Activated CD8-positive, alpha-beta T cell treated with anti-CD3 and anti-CD28 coated beads for 36 hours (primary cell): ENCODE results near the gene RGS14. TPM values are rescaled to one million over a fixed set of nuclear protein-coding genes. Genes with fewer than 3 reads are reported as not detected.

Experiments
- ATAC-seq: fragments of 200-7000 bp; cut with Tn5 transposase; one replicate; pipeline ENCODE4 v1.10.0; 2021; ENCODE audit warnings: mild to moderate bottlenecking, moderate library complexity
- CTCF ChIA-PET: fragments of 350-600 bp; sonication (Branson Sonifier 250); formaldehyde crosslinking; loops from one replicate; lab custom pipeline; 2021; ENCODE audit warnings: antibody characterized with exemption; lab: Charles Lee
- POLR2A ChIA-PET: fragments of 350-600 bp; sonication (Branson Sonifier 250); formaldehyde crosslinking; loops from one replicate; lab custom pipeline; 2021; ENCODE audit warnings: antibody characterized with exemption; lab: Charles Lee
- DNase-seq: peaks from one replicate; pipeline ENCODE4 v3.0.0-alpha.2; 2020
- H3K27ac Mint-ChIP-seq: one replicate; pipeline ENCODE4 v1.8.0; 2021; ENCODE audit warnings: mild to moderate bottlenecking, mixed read lengths
- H3K27me3 Mint-ChIP-seq: one replicate; pipeline ENCODE4 v1.8.0; 2021; ENCODE audit warnings: mixed read lengths
- H3K36me3 Mint-ChIP-seq: one replicate; pipeline ENCODE4 v1.8.0; 2021; ENCODE audit warnings: low read depth, mixed read lengths
- H3K4me1 Mint-ChIP-seq: one replicate; pipeline ENCODE4 v1.8.0; 2021; ENCODE audit warnings: low read depth, mixed read lengths
- H3K4me3 Mint-ChIP-seq: one replicate; pipeline ENCODE4 v1.8.0; 2021; ENCODE audit warnings: mild to moderate bottlenecking, moderate library complexity, mixed read lengths
- H3K9me3 Mint-ChIP-seq: one replicate; pipeline ENCODE4 v1.8.0; 2021; ENCODE audit warnings: mixed read lengths
- CTCF ChIP-seq: fragments of 200-600 bp; IDR thresholded peaks from one replicate; pipeline ENCODE4 v1.8.0; 2022; ENCODE audit warnings: antibody characterized with exemption, mild to moderate bottlenecking
- intact Hi-C: fragments of 100-400 bp; cut with micrococcal nuclease; formaldehyde crosslinking; loops from one replicate; pipeline ENCODE4 v1.10.0; 2022
- total RNA-seq, 2 experiments: library from RNA; stranded (reverse); gene quantifications; one replicate each; pipeline ENCODE4 v1.2.3, GENCODE V29; 2021

RGS14 gene
- total RNA-seq, 2 experiments from 2014 or later: 50.4 to 52.5 TPM

- peak; percentile 93 for TF ChIP-seq CTCF
- Mint-ChIP-seq H3K9me3 (no peaks in the 10 kb centered on the region), H3K4me3 (peak overlapping the region; percentile 13), H3K36me3 (no peaks in the 10 kb centered on the region), H3K27me3 (no peaks in the 10 kb centered on the region), H3K27ac (peak overlapping the region; percentile 76), H3K4me1 (peaks cover 36% of the 10 kb centered on the region)
- peak; percentile 96 for DNase-seq
- intact Hi-C loops: loop anchor here (2.0 to 10.0 kb wide), 2 partner anchors 76 to 106 kb away; partner anchors contain the start of genes MXD3 and PDLIM7
- ChIA-PET POLR2A (interaction anchor here (0.6 to 3.3 kb wide), 23 partner anchors 13 to 110 kb away, joined by 3 to 39 read pairs (median 4); partner anchors contain the start of genes LMAN2, MXD3, PDLIM7 and PRR7), CTCF (interaction anchor here (0.6 to 9.7 kb wide), 55 partner anchors 10 to 286 kb away, joined by 3 to 237 read pairs (median 5); partner anchors contain the start of genes GRK6, LMAN2, PDLIM7 and PFN3)
- peak; percentile 81 for ATAC-seq
These were observed 32.9 kb downstream of the RGS14 start for GRCh38 chr5:177390363-177391300.

- H3K4me3 Mint-ChIP-seq: no peak overlapping the region
- no peak for TF ChIP-seq CTCF
- H3K9me3 Mint-ChIP-seq: no peaks in the 10 kb centered on the region
- H3K36me3 Mint-ChIP-seq: no peaks in the 10 kb centered on the region
- no peaks in the 10 kb centered on the region for H3K27me3 Mint-ChIP-seq
- ChIA-PET POLR2A (interaction anchor here (1.0 to 2.5 kb wide), 3 partner anchors 54 to 71 kb away, joined by 3 to 17 read pairs (median 9); partner anchors contain the start of gene PRR7), CTCF (interaction anchor here (0.9 to 9.7 kb wide), 9 partner anchors 10 to 108 kb away, joined by 3 to 237 read pairs (median 5); partner anchors contain the start of genes PFN3 and PRR7)
- intact Hi-C loops: loop anchor here (10.0 kb wide), 1 partner anchor 78 kb away; the partner anchor contains the start of gene MXD3
- H3K27ac Mint-ChIP-seq: no peak overlapping the region
- ATAC-seq (no peak), DNase-seq (no peak)
- peaks cover 36% of the 10 kb centered on the region for H3K4me1 Mint-ChIP-seq
These were observed 35.0 kb downstream of the RGS14 start for GRCh38 chr5:177392765-177393164.

- Mint-ChIP-seq H3K9me3 (no peaks in the 10 kb centered on the region), H3K36me3 (no peaks in the 10 kb centered on the region), H3K27me3 (no peaks in the 10 kb centered on the region), H3K4me1 (peaks cover 33% of the 10 kb centered on the region), H3K27ac (no peak overlapping the region), H3K4me3 (no peak overlapping the region)
- DNase-seq: no peak
- TF ChIP-seq CTCF: no peak
- intact Hi-C loops: loop anchor here (10.0 kb wide), 1 partner anchor 78 kb away; the partner anchor contains the start of gene MXD3
- ChIA-PET POLR2A (interaction anchor here (1.0 to 1.3 kb wide), 2 partner anchors 62 to 70 kb away, joined by 3 to 9 read pairs; no protein-coding TSS in a partner anchor), CTCF (interaction anchor here (0.8 to 9.7 kb wide), 10 partner anchors 10 to 108 kb away, joined by 3 to 237 read pairs (median 4); partner anchors contain the start of genes PFN3 and PRR7)
- no peak for ATAC-seq
These were observed 35.6 kb downstream of the RGS14 start for GRCh38 chr5:177393206-177393765.

GRCh38 chr5:177393990-177394389 is 36.3 kb downstream of the RGS14 start:
- ATAC-seq: no peak
- DNase-seq: no peak
- POLR2A ChIA-PET: interaction anchor here (1.3 kb wide), 1 partner anchor 52 kb away, joined by 3 read pairs; the partner anchor contains the start of gene PRR7

More at GRCh38 chr5:177393990-177394389, 36.3 kb downstream of the RGS14 start:
- intact Hi-C loops: loop anchor here (10.0 kb wide), 1 partner anchor 79 kb away; the partner anchor contains the start of gene MXD3
- H3K9me3 Mint-ChIP-seq: no peaks in the 10 kb centered on the region
- H3K36me3 Mint-ChIP-seq: no peaks in the 10 kb centered on the region
- H3K4me1 Mint-ChIP-seq: peaks cover 26% of the 10 kb centered on the region
- no peak for TF ChIP-seq CTCF
- CTCF ChIA-PET: interaction anchor here (0.8 to 9.7 kb wide), 8 partner anchors 9 to 107 kb away, joined by 3 to 237 read pairs (median 6); partner anchors contain the start of genes PFN3 and PRR7
- H3K4me3 Mint-ChIP-seq: no peak overlapping the region
- H3K27ac Mint-ChIP-seq: no peak overlapping the region
- no peaks in the 10 kb centered on the region for H3K27me3 Mint-ChIP-seq
